ENCODE results near the gene MSMB.
A peak's percentile ranks its signal among the peaks of the same experiment; 100 is the strongest.

The MSMB gene

GRCh38 chr10:46073564-46073963, 27.5 kb upstream of the MSMB start:
- Histone ChIP-seq H3K4me3 (ENCODE audit: low read depth, low read length) (no peak overlapping the region), H3K36me3 (ENCODE audit: control insufficient read depth in 2 of 2, insufficient read depth in 1 of 2, low read length in 2 of 2) (no peaks in the 10 kb centered on the region), H3K4me1 (ENCODE audit: control insufficient read depth, insufficient read depth, low read length) (no peaks in the 10 kb centered on the region), H3K9me3 (ENCODE audit: control insufficient read depth, insufficient read depth, low read depth, low read length) (no peaks in the 10 kb centered on the region), H3K27ac (ENCODE audit: extremely low read depth, low read depth, low read length) (no peak overlapping the region)
- CTCF ChIA-PET, result no interaction called here
- TF ChIP-seq ZBTB1 (tag by site-specific recombination; IDR thresholded peaks at IDR 0.05), result no peak
- no peak for TF ChIP-seq ZNF791 (tag by site-specific recombination; IDR thresholded peaks at IDR 0.05)
- TF ChIP-seq SP3 (tag by site-specific recombination; IDR thresholded peaks at IDR 0.05), result no peak
- TF ChIP-seq ZFP41 (tag by site-specific recombination; IDR thresholded peaks at IDR 0.05; ENCODE audit: borderline replicate concordance), result no peak
- no peak for TF ChIP-seq ZNF426 (tag by site-specific recombination; IDR thresholded peaks at IDR 0.05)
- TF ChIP-seq ZNF121 (tag by site-specific recombination; IDR thresholded peaks at IDR 0.05), result 0 out of 2 replicates have a peak, but pooled peaks have one; percentile 32
- no peak for TF ChIP-seq ZNF529 (tag by site-specific recombination; IDR thresholded peaks at IDR 0.05; ENCODE audit: insufficient replicate concordance)
- POLR2A ChIA-PET, result no interaction called here

- POLR2A ChIA-PET, result no interaction called here
- CTCF ChIA-PET, result interaction anchor here (1.2 kb wide), 1 partner anchor 41 kb away, joined by 4 read pairs; no protein-coding TSS in a partner anchor
Observed at GRCh38 chr10:46070749-46071148, 24.7 kb upstream of the MSMB start.

GRCh38 chr10:46069771-46070463, 23.8 kb upstream of the MSMB start:
- ChIA-PET POLR2A (no interaction called here), CTCF (no interaction called here)
- H3K27ac ChIP-seq (ENCODE audit: extremely low read depth, low read depth, low read length), result no peak overlapping the region
- H3K4me1 ChIP-seq (ENCODE audit: control insufficient read depth, insufficient read depth, low read length), result no peaks in the 10 kb centered on the region
- no peaks in the 10 kb centered on the region for H3K36me3 ChIP-seq (ENCODE audit: control insufficient read depth in 2 of 2, insufficient read depth in 1 of 2, low read length in 2 of 2)
- no peak overlapping the region for H3K4me3 ChIP-seq (ENCODE audit: low read depth, low read length)
- no peaks in the 10 kb centered on the region for H3K9me3 ChIP-seq (ENCODE audit: control insufficient read depth, insufficient read depth, low read depth, low read length)
- no peak for TF ChIP-seq ZNF571 (tag by site-specific recombination; IDR thresholded peaks at IDR 0.05)
- TF ChIP-seq ZNF362 (tag by site-specific recombination; IDR thresholded peaks at IDR 0.05), result no peak
- no peak for TF ChIP-seq IKZF3 (tag by site-specific recombination; IDR thresholded peaks at IDR 0.05)
- no peak for TF ChIP-seq ZNF140 (tag by site-specific recombination; IDR thresholded peaks at IDR 0.05)
- no peak for TF ChIP-seq ZNF701 (tag by site-specific recombination; IDR thresholded peaks at IDR 0.05)
- no peak for TF ChIP-seq ZNF292 (tag by site-specific recombination; IDR thresholded peaks at IDR 0.05; ENCODE audit: borderline replicate concordance, low read depth)
- no peak for TF ChIP-seq ZNF837 (tag by site-specific recombination; IDR thresholded peaks at IDR 0.05)
- no peak for TF ChIP-seq ZBTB49 (tag by site-specific recombination; IDR thresholded peaks at IDR 0.05; ENCODE audit: low read depth)

More at GRCh38 chr10:46070749-46071148, 24.7 kb upstream of the MSMB start:
- H3K4me1 ChIP-seq (ENCODE audit: control insufficient read depth, insufficient read depth, low read length), result no peaks in the 10 kb centered on the region
- no peaks in the 10 kb centered on the region for H3K36me3 ChIP-seq (ENCODE audit: control insufficient read depth in 2 of 2, insufficient read depth in 1 of 2, low read length in 2 of 2)
- no peak overlapping the region for H3K27ac ChIP-seq (ENCODE audit: extremely low read depth, low read depth, low read length)
- TF ChIP-seq ZNF2 (tag by site-specific recombination; IDR thresholded peaks at IDR 0.05) (no peak), ZSCAN23 (tag by site-specific recombination; IDR thresholded peaks at IDR 0.05) (no peak), ELK4 (IDR thresholded peaks at IDR 0.05; ENCODE audit: borderline replicate concordance, low read depth, low read length) (no peak), SALL2 (tag by site-specific recombination; IDR thresholded peaks at IDR 0.05; ENCODE audit: borderline replicate concordance) (no peak), ZNF701 (tag by site-specific recombination; IDR thresholded peaks at IDR 0.05) (no peak), ZNF747 (tag by site-specific recombination; IDR thresholded peaks at IDR 0.05) (no peak), ZNF211 (tag by site-specific recombination; IDR thresholded peaks at IDR 0.05; ENCODE audit: low read depth) (no peak), ZNF830 (tag by site-specific recombination; IDR thresholded peaks at IDR 0.05; ENCODE audit: low read depth) (no peak), ZBTB10 (tag by site-specific recombination; IDR thresholded peaks at IDR 0.05) (no peak), ZNF324 (tag by site-specific recombination; IDR thresholded peaks at IDR 0.05) (no peak), ZNF658 (tag by site-specific recombination; IDR thresholded peaks at IDR 0.05) (no peak), ZNF48 (tag by site-specific recombination; IDR thresholded peaks at IDR 0.05) (no peak), ZNF311 (tag by site-specific recombination; IDR thresholded peaks at IDR 0.05; ENCODE audit: borderline replicate concordance) (no peak)
- no peak overlapping the region for H3K4me3 ChIP-seq (ENCODE audit: low read depth, low read length)
- no peaks in the 10 kb centered on the region for H3K9me3 ChIP-seq (ENCODE audit: control insufficient read depth, insufficient read depth, low read depth, low read length)
